ENCODE data around the gene KRT222.

- TF ChIP-seq ZC3H10 (CRISPR knock-in tag; IDR thresholded peaks at IDR 0.05) (no peak), ISL1 (CRISPR knock-in tag; IDR thresholded peaks at IDR 0.05) (no peak), OSR1 (CRISPR knock-in tag; IDR thresholded peaks at IDR 0.05) (no peak), ZFP3 (CRISPR knock-in tag; IDR thresholded peaks at IDR 0.05) (no peak), ARNTL (CRISPR knock-in tag; IDR thresholded peaks at IDR 0.05; ENCODE audit: borderline replicate concordance, low read depth) (no peak), ESRRG (CRISPR knock-in tag; IDR thresholded peaks at IDR 0.05) (no peak), RARB (CRISPR knock-in tag; IDR thresholded peaks at IDR 0.05) (no peak), PATZ1 (CRISPR knock-in tag; IDR thresholded peaks at IDR 0.05; ENCODE audit: borderline replicate concordance) (no peak), GLIS3 (CRISPR knock-in tag; IDR thresholded peaks at IDR 0.05) (no peak), SNAI2 (CRISPR knock-in tag; IDR thresholded peaks at IDR 0.05) (no peak), ZFP30 (CRISPR knock-in tag; IDR thresholded peaks at IDR 0.05) (no peak)
Observed at GRCh38 chr17:40707745-40708144, 42.8 kb upstream of the KRT222 start.
